HEK293 (cell line): ENCODE measurements around the gene ZCCHC14.

Experiments used
- EGR2 ChIP-seq: fragments of 450-650 bp; formaldehyde crosslinking; IDR thresholded peaks from 2 replicates; pipeline ENCODE4 v1.5.1; 2016; ENCODE audit warnings: low read depth, missing biosample characterization, missing genetic modification characterization
- ZNF416 ChIP-seq: fragments of 450-650 bp; formaldehyde crosslinking; IDR thresholded peaks from 2 replicates; pipeline ENCODE4 v1.5.1; 2016; ENCODE audit warnings: missing biosample characterization, missing genetic modification characterization
- TF ChIP-seq, protein P1 (sequence below): fragments of 450-650 bp; formaldehyde crosslinking; IDR thresholded peaks from 2 replicates; pipeline ENCODE4 v1.5.1; 2016; ENCODE audit warnings: missing biosample characterization, missing genetic modification characterization
- TF ChIP-seq, protein P2 (sequence below): fragments of 450-650 bp; formaldehyde crosslinking; IDR thresholded peaks from 2 replicates; pipeline ENCODE4 v1.5.1; 2016; ENCODE audit warnings: missing biosample characterization, missing genetic modification characterization
- TF ChIP-seq, protein P3 (sequence below): fragments of 450-650 bp; formaldehyde crosslinking; IDR thresholded peaks from 2 replicates; pipeline ENCODE4 v1.5.1; 2016; ENCODE audit warnings: missing biosample characterization, missing genetic modification characterization, low read depth

DNA sequence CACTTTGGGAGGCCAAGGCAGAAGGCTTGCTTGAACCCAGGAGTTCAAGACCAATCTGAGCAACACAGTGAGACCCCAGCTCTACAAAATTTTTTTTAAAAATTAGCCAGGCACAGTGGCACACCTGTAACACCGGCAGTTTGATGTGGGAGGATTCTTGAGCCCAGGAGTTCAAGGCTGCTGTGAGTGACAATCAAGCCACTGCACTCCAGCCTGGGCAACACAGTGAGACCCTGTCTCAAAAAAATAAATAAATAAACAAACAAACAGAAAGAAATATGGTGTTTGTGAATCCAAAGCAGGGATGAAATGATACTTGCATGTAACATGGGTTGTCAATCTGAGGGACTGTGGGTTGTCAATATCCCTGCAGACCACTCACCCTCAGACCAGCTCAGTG, 125.9 kb downstream of the ZCCHC14 start:
- TF ChIP-seq, protein P1, sequence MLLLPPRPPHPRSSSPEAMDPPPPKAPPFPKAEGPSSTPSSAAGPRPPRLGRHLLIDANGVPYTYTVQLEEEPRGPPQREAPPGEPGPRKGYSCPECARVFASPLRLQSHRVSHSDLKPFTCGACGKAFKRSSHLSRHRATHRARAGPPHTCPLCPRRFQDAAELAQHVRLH (tag by site-specific recombination), result no peak
- TF ChIP-seq EGR2 (no peak), ZNF416 (no peak)
- TF ChIP-seq, protein P2, sequence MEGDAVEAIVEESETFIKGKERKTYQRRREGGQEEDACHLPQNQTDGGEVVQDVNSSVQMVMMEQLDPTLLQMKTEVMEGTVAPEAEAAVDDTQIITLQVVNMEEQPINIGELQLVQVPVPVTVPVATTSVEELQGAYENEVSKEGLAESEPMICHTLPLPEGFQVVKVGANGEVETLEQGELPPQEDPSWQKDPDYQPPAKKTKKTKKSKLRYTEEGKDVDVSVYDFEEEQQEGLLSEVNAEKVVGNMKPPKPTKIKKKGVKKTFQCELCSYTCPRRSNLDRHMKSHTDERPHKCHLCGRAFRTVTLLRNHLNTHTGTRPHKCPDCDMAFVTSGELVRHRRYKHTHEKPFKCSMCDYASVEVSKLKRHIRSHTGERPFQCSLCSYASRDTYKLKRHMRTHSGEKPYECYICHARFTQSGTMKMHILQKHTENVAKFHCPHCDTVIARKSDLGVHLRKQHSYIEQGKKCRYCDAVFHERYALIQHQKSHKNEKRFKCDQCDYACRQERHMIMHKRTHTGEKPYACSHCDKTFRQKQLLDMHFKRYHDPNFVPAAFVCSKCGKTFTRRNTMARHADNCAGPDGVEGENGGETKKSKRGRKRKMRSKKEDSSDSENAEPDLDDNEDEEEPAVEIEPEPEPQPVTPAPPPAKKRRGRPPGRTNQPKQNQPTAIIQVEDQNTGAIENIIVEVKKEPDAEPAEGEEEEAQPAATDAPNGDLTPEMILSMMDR, result no peak
- TF ChIP-seq, protein P3, sequence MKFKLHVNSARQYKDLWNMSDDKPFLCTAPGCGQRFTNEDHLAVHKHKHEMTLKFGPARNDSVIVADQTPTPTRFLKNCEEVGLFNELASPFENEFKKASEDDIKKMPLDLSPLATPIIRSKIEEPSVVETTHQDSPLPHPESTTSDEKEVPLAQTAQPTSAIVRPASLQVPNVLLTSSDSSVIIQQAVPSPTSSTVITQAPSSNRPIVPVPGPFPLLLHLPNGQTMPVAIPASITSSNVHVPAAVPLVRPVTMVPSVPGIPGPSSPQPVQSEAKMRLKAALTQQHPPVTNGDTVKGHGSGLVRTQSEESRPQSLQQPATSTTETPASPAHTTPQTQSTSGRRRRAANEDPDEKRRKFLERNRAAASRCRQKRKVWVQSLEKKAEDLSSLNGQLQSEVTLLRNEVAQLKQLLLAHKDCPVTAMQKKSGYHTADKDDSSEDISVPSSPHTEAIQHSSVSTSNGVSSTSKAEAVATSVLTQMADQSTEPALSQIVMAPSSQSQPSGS, result no peak
